SK-N-MC (cell line): ENCODE data around the gene MBD3L3.

Source experiments
- DNase-seq: peaks from one replicate; pipeline ENCODE4 v3.0.0-alpha.2; 2011; ENCODE audit warnings: low read depth, low spot score
- H3K27ac ChIP-seq: fragments of 200-600 bp; sonication (generic); 2 replicates; pipeline ENCODE4 v1.5.1; 2016; ENCODE audit warnings: mixed run types
- H3K36me3 ChIP-seq: fragments of 200-600 bp; sonication (generic); 2 replicates; pipeline ENCODE4 v1.6.1; 2017; ENCODE audit warnings: antibody characterized with exemption, low read length, mixed read lengths; ENCODE audit not compliant: insufficient read depth
- H3K4me3 ChIP-seq: fragments of 200-600 bp; sonication (generic); 2 replicates; pipeline ENCODE4 v1.5.1; 2016
- H3K9ac ChIP-seq: fragments of 200-600 bp; sonication (generic); 2 replicates; pipeline ENCODE4 v1.8.0; 2017; ENCODE audit warnings: mixed run types, mixed read lengths; ENCODE audit not compliant: insufficient read length
- H3K9me3 ChIP-seq: fragments of 200-600 bp; sonication (generic); 2 replicates; pipeline ENCODE4 v1.6.1; 2017; ENCODE audit warnings: low read depth, mild to moderate bottlenecking, antibody characterized with exemption, low read length, moderate library complexity, mixed read lengths
- EZH2 ChIP-seq: fragments of 200-600 bp; sonication (generic); IDR thresholded peaks from one replicate; pipeline ENCODE4 v1.6.1; 2017; ENCODE audit warnings: antibody characterized with exemption
- FOXP2 ChIP-seq: optimal IDR thresholded peaks from 2 replicates; pipeline ENCODE3; 2011; ENCODE audit warnings: mild to moderate bottlenecking, moderate library complexity; ENCODE audit not compliant: insufficient read depth; ENCODE audit errors: extremely low read length, control extremely low read depth
- POLR2AphosphoS5 ChIP-seq: IDR thresholded peaks from 2 replicates; pipeline ENCODE4 v1.6.1; 2012; ENCODE audit warnings: mild to moderate bottlenecking, low read depth, low read length, borderline replicate concordance

MBD3L3 gene

GRCh38 chr19:7083076-7083956 is 24.8 kb upstream of the MBD3L3 start:
- Histone ChIP-seq H3K9me3 (peaks cover 62% of the 10 kb centered on the region), H3K36me3 (peaks cover 69% of the 10 kb centered on the region)
- DNase-seq: no peak

GRCh38 chr19:7078008-7078407 is 19.5 kb upstream of the MBD3L3 start:
- no peak overlapping the region for H3K27ac ChIP-seq
- no peak overlapping the region for H3K4me3 ChIP-seq
- TF ChIP-seq FOXP2 (no peak), EZH2 (no peak), POLR2AphosphoS5 (no peak)
- peaks cover 98% of the 10 kb centered on the region for H3K36me3 ChIP-seq
- DNase-seq: no peak
- H3K9me3 ChIP-seq: peaks cover 53% of the 10 kb centered on the region
- H3K9ac ChIP-seq: no peak overlapping the region

More at GRCh38 chr19:7083076-7083956, 24.8 kb upstream of the MBD3L3 start:
- H3K9ac ChIP-seq: no peak overlapping the region
- TF ChIP-seq POLR2AphosphoS5 (no peak), FOXP2 (no peak), EZH2 (no peak)
- no peak overlapping the region for H3K27ac ChIP-seq
- H3K4me3 ChIP-seq: peak overlapping the region; percentile 15; the same call in 1 of the 2 replicates

GRCh38 chr19:7076151-7076550 is 17.7 kb upstream of the MBD3L3 start:
- no peak for TF ChIP-seq POLR2AphosphoS5
- TF ChIP-seq EZH2: no peak
- no peak for TF ChIP-seq FOXP2
- H3K9ac ChIP-seq: no peak overlapping the region
- peaks cover 93% of the 10 kb centered on the region for H3K36me3 ChIP-seq
- H3K27ac ChIP-seq: no peak overlapping the region
- peaks cover 34% of the 10 kb centered on the region for H3K9me3 ChIP-seq
- no peak overlapping the region for H3K4me3 ChIP-seq
- no peak for DNase-seq

- peaks cover 87% of the 10 kb centered on the region for H3K36me3 ChIP-seq
- no peak overlapping the region for H3K9ac ChIP-seq
- no peak overlapping the region for H3K27ac ChIP-seq
- TF ChIP-seq EZH2: no peak
- TF ChIP-seq FOXP2: no peak
- TF ChIP-seq POLR2AphosphoS5: no peak
- no peak for DNase-seq
- no peak overlapping the region for H3K4me3 ChIP-seq
- peaks cover 24% of the 10 kb centered on the region for H3K9me3 ChIP-seq
Measured at GRCh38 chr19:7074705-7075282, 16.3 kb upstream of the MBD3L3 start.

GRCh38 chr19:7072541-7072940 is 14.1 kb upstream of the MBD3L3 start:
- Histone ChIP-seq H3K9me3 (peaks cover 11% of the 10 kb centered on the region; the same call in 1 of the 2 replicates), H3K27ac (no peak overlapping the region), H3K36me3 (peaks cover 65% of the 10 kb centered on the region), H3K9ac (no peak overlapping the region), H3K4me3 (no peak overlapping the region)
- TF ChIP-seq EZH2 (no peak), POLR2AphosphoS5 (no peak), FOXP2 (no peak)
- DNase-seq: no peak

GRCh38 chr19:7069904-7070226 is 11.4 kb upstream of the MBD3L3 start:
- peak overlapping the region; percentile 100 for H3K4me3 ChIP-seq
- DNase-seq: no peak
- no peak for TF ChIP-seq EZH2
- no peak for TF ChIP-seq POLR2AphosphoS5
- TF ChIP-seq FOXP2: no peak
- peaks cover 39% of the 10 kb centered on the region for H3K36me3 ChIP-seq
- H3K27ac ChIP-seq: no peak overlapping the region; the same call in 1 of the 2 replicates
- peak overlapping the region; percentile 85 for H3K9ac ChIP-seq
- no peaks in the 10 kb centered on the region; the same call in 1 of the 2 replicates for H3K9me3 ChIP-seq

GRCh38 chr19:7069042-7069903 is 10.8 kb upstream of the MBD3L3 start, which contains the start of gene ZNF557:
Gene ZNF557, plus strand, starts transcription at chr19:7069703. Its CDS starts 5,372 bp downstream, at chr19:7075075.
- peak within 1 kb of the TSS; percentile 84 for H3K27ac ChIP-seq
- H3K4me3 ChIP-seq: peak within 1 kb of the TSS; percentile 100

GRCh38 chr19:7068599-7068998 is 10.1 kb upstream of the MBD3L3 start:
- no peak for DNase-seq
- Histone ChIP-seq H3K9ac (no peak overlapping the region), H3K9me3 (no peaks in the 10 kb centered on the region), H3K36me3 (peaks cover 27% of the 10 kb centered on the region), H3K4me3 (peak overlapping the region; percentile 100), H3K27ac (no peak overlapping the region)
- no peak for TF ChIP-seq POLR2AphosphoS5
- no peak for TF ChIP-seq EZH2
- TF ChIP-seq FOXP2: no peak

More at GRCh38 chr19:7069042-7069903, 10.8 kb upstream of the MBD3L3 start, which contains the start of gene ZNF557:
- Histone ChIP-seq H3K36me3 (peaks cover 33% of the 10 kb centered on the region), H3K9me3 (no peaks in the 10 kb centered on the region; the same call in 1 of the 2 replicates), H3K9ac (peak within 1 kb of the TSS; percentile 85)
- TF ChIP-seq POLR2AphosphoS5 (peak; percentile 80; the same call in 1 of the 2 replicates), FOXP2 (peak; percentile 85), EZH2 (no peak)
- DNase-seq: peak; percentile 84
